Type B pancreatic cell (in vitro differentiated cells): ENCODE results near the gene FIP1L1. TPM values are rescaled to one million over a fixed set of nuclear protein-coding genes. Genes with fewer than 3 reads are reported as not detected.
"Not testable (repeated sequence)": the region's sequence is repeated elsewhere in the genome, so short reads cannot be mapped to it uniquely, and the experiment has no call there.

Experiments used
- DNase-seq: peaks from one replicate; pipeline ENCODE4 v3.0.0; 2021; ENCODE audit warnings: mixed read lengths; ENCODE audit not compliant: unreplicated experiment; ENCODE audit errors: extremely low spot score
- H3K27ac Mint-ChIP-seq: 2 replicates; pipeline ENCODE4 v1.8.0; 2021; ENCODE audit warnings: mild to moderate bottlenecking, mixed read lengths
- H3K27me3 Mint-ChIP-seq: 2 replicates; pipeline ENCODE4 v1.8.0; 2021; ENCODE audit warnings: mixed read lengths
- H3K36me3 Mint-ChIP-seq: 2 replicates; pipeline ENCODE4 v1.8.0; 2021; ENCODE audit warnings: mixed read lengths
- H3K4me1 Mint-ChIP-seq: one replicate; pipeline ENCODE4 v1.8.0; 2021; ENCODE audit warnings: mixed read lengths; ENCODE audit not compliant: unreplicated experiment
- H3K4me3 Mint-ChIP-seq: 2 replicates; pipeline ENCODE4 v1.8.0; 2021; ENCODE audit warnings: mild to moderate bottlenecking, mixed read lengths
- H3K9me3 Mint-ChIP-seq: 2 replicates; pipeline ENCODE4 v1.8.0; 2021; ENCODE audit warnings: mixed read lengths
- total RNA-seq: library from RNA; stranded (reverse); gene quantifications from 2 replicates; pipeline ENCODE4 v1.2.1, GENCODE V29; 2021; ENCODE audit warnings: low replicate concordance
- TF ChIP-seq, protein P1 (sequence below): fragments of 200-600 bp; sonication (generic); conservative IDR thresholded peaks from 2 replicates; pipeline ENCODE4 v1.5.0; 2021; ENCODE audit warnings: antibody characterized with exemption, mild to moderate bottlenecking

The FIP1L1 gene
- total RNA-seq, 1 donor from 2014 or later: 60.2 TPM

- Mint-ChIP-seq H3K4me1 (peaks cover 9% of the 10 kb centered on the region), H3K4me3 (no peak overlapping the region), H3K36me3 (peaks cover 34% of the 10 kb centered on the region), H3K27me3 (no peaks in the 10 kb centered on the region), H3K9me3 (no peaks in the 10 kb centered on the region), H3K27ac (no peak overlapping the region)
- TF ChIP-seq, protein P1, sequence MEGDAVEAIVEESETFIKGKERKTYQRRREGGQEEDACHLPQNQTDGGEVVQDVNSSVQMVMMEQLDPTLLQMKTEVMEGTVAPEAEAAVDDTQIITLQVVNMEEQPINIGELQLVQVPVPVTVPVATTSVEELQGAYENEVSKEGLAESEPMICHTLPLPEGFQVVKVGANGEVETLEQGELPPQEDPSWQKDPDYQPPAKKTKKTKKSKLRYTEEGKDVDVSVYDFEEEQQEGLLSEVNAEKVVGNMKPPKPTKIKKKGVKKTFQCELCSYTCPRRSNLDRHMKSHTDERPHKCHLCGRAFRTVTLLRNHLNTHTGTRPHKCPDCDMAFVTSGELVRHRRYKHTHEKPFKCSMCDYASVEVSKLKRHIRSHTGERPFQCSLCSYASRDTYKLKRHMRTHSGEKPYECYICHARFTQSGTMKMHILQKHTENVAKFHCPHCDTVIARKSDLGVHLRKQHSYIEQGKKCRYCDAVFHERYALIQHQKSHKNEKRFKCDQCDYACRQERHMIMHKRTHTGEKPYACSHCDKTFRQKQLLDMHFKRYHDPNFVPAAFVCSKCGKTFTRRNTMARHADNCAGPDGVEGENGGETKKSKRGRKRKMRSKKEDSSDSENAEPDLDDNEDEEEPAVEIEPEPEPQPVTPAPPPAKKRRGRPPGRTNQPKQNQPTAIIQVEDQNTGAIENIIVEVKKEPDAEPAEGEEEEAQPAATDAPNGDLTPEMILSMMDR: no peak
- DNase-seq: no peak
These were observed 83.8 kb downstream of the FIP1L1 start for GRCh38 chr4:53461244-53461643.

GRCh38 chr4:53463340-53463739 is 85.9 kb downstream of the FIP1L1 start:
- Mint-ChIP-seq H3K9me3 (peaks cover 7% of the 10 kb centered on the region), H3K4me1 (peaks cover 8% of the 10 kb centered on the region), H3K27me3 (no peaks in the 10 kb centered on the region), H3K4me3 (no peak overlapping the region), H3K36me3 (peaks cover 37% of the 10 kb centered on the region), H3K27ac (no peak overlapping the region)
- DNase-seq: no peak
- TF ChIP-seq, protein P1: no peak

GRCh38 chr4:53465281-53465680 is 87.8 kb downstream of the FIP1L1 start:
- no peaks in the 10 kb centered on the region for H3K27me3 Mint-ChIP-seq
- H3K4me3 Mint-ChIP-seq: no peak overlapping the region
- TF ChIP-seq, protein P1: no peak
- peaks cover 5% of the 10 kb centered on the region for H3K4me1 Mint-ChIP-seq
- H3K36me3 Mint-ChIP-seq: peaks cover 31% of the 10 kb centered on the region
- peaks cover 7% of the 10 kb centered on the region for H3K9me3 Mint-ChIP-seq
- DNase-seq: no peak
- no peak overlapping the region for H3K27ac Mint-ChIP-seq

- no peak overlapping the region for H3K4me3 Mint-ChIP-seq
- peaks cover 5% of the 10 kb centered on the region for H3K4me1 Mint-ChIP-seq
- H3K27me3 Mint-ChIP-seq: no peaks in the 10 kb centered on the region
- no peak for DNase-seq
- H3K36me3 Mint-ChIP-seq: peaks cover 27% of the 10 kb centered on the region
- no peak overlapping the region for H3K27ac Mint-ChIP-seq
- peaks cover 7% of the 10 kb centered on the region for H3K9me3 Mint-ChIP-seq
- TF ChIP-seq, protein P1: no peak
These were observed 88.5 kb downstream of the FIP1L1 start for GRCh38 chr4:53465891-53466290.

DNA sequence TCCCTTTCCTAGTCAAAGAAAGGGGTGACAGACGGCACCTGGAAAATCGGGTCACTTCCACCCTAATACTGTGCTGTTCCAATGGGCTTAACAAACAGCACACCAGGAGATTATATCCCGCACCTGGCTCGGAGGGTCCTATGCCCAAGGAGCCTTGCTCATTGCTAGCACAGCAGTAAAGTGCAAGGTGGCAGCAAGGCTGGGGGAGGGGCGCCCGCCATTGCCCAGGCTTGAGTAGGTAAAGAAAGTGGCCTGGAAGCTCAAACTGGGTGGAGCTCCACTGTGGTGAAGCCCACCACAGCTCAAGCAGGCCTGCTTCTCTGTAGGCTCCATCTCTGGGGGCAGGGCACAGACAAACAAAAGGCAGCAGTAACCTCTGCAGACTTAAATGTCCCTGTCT is 89.1 kb downstream of the FIP1L1 start:
- H3K4me3 Mint-ChIP-seq, H3K27me3 Mint-ChIP-seq, H3K4me1 Mint-ChIP-seq, H3K9me3 Mint-ChIP-seq, H3K27ac Mint-ChIP-seq, DNase-seq: not testable (repeated sequence)
- peaks cover 25% of the 10 kb centered on the region for H3K36me3 Mint-ChIP-seq

DNA sequence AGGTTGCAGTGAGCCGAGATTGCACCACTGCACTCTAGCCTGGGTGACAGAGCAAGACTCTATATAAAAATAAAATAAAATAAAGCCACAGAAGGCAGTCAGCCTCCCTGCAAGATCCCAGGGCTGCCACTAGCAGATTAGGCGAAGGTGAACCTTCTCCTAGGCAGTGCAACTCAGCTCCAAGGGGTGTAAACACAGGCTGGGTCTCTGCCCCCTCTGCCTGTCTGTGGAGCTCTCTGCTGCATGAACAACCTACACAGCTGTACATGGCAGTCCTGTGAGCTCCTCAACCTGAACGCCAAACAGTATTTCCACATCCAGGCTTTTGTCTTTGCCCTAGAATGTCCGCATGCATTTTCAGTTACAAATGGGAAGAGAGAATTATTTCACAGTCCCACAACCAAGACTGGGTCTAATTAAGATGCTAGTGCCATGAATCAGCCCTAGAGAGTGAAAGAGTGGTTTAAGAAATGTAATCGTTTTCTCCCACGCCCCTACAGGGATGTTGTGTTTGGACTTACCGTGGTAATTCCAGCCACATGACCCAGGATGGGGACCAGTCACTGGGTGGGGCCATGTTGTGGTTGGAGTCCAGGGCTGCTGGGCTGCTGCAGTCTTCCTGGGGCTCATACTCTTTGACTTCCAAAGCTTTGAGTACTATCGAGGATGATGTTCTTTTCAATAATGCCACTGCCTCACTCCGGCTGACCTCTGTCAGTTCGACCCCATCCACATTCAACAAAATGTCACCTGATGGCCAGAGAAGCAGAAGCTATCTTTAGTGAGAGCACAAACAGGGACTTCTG is 99.0 kb downstream of the FIP1L1 start:
- H3K36me3 Mint-ChIP-seq: peaks cover 14% of the 10 kb centered on the region
- TF ChIP-seq, protein P1: no peak
- H3K27ac Mint-ChIP-seq: no peak overlapping the region
- H3K4me1 Mint-ChIP-seq: peaks cover 8% of the 10 kb centered on the region
- no peaks in the 10 kb centered on the region for H3K27me3 Mint-ChIP-seq
- no peak for DNase-seq
- H3K9me3 Mint-ChIP-seq: no peaks in the 10 kb centered on the region
- no peak overlapping the region for H3K4me3 Mint-ChIP-seq
